HEK293 (cell line): ENCODE results near the gene FOSL1.

Experiments used
- CTCF ChIA-PET: fragments of 350-600 bp; formaldehyde crosslinking; extraction: SDS; loops from one replicate; lab custom pipeline; 2021; ENCODE audit warnings: antibody characterized with exemption; lab: Yijun Ruan, JAX
- POLR2A ChIA-PET: fragments of 300-600 bp; formaldehyde crosslinking; extraction: SDS; loops from one replicate; lab custom pipeline; 2020; ENCODE audit warnings: antibody characterized with exemption, inconsistent platforms; lab: Yijun Ruan, JAX
- H3K27ac ChIP-seq: fragments of 200-500 bp; sonication (Bioruptor generic); 2 replicates; pipeline ENCODE4 v1.5.1; 2014; ENCODE audit warnings: low read depth, low read length, control low read depth, inconsistent platforms; ENCODE audit errors: extremely low read depth
- H3K36me3 ChIP-seq, 2 experiments: fragments of 200-500 bp in 1 of 2; sonication (Bioruptor generic) in 1 of 2; 1 replicate in 1 of 2; 2 replicates in 1 of 2; pipeline ENCODE4 v1.5.1; 2014 to 2017; ENCODE audit warnings: inconsistent platforms in 2 of 2, low read length in 2 of 2; ENCODE audit not compliant: control insufficient read depth in 2 of 2, insufficient read depth in 1 of 2
- H3K4me1 ChIP-seq: fragments of 200-500 bp; sonication (Bioruptor generic); 2 replicates; pipeline ENCODE4 v1.5.1; 2014; ENCODE audit warnings: mild to moderate bottlenecking, low read length, inconsistent platforms; ENCODE audit not compliant: control insufficient read depth, insufficient read depth
- H3K4me3 ChIP-seq: 2 replicates; pipeline ENCODE4 v1.5.1; 2011; ENCODE audit warnings: low read depth, mild to moderate bottlenecking, control low read depth, low read length, moderate library complexity
- H3K9me3 ChIP-seq: fragments of 200-500 bp; sonication (Bioruptor generic); 2 replicates; pipeline ENCODE4 v1.5.1; 2014; ENCODE audit warnings: low read depth, low read length, inconsistent platforms; ENCODE audit not compliant: control insufficient read depth, insufficient read depth
- KLF1 ChIP-seq: fragments of 450-650 bp; formaldehyde crosslinking; IDR thresholded peaks from 2 replicates; pipeline ENCODE4 v1.5.1; 2016; ENCODE audit warnings: missing biosample characterization, missing genetic modification characterization
- KLF10 ChIP-seq: fragments of 450-650 bp; IDR thresholded peaks from 2 replicates; pipeline ENCODE4 v1.5.1; 2018; ENCODE audit warnings: missing biosample characterization, mild to moderate bottlenecking, missing genetic modification characterization
- KLF8 ChIP-seq: fragments of 450-650 bp; formaldehyde crosslinking; IDR thresholded peaks from 2 replicates; pipeline ENCODE4 v1.5.1; 2016; ENCODE audit warnings: missing biosample characterization, missing genetic modification characterization
- REPIN1 ChIP-seq: fragments of 450-650 bp; formaldehyde crosslinking; IDR thresholded peaks from 2 replicates; pipeline ENCODE4 v1.5.1; 2017; ENCODE audit warnings: missing biosample characterization, missing genetic modification characterization, low read depth
- SALL2 ChIP-seq: fragments of 450-650 bp; formaldehyde crosslinking; IDR thresholded peaks from 2 replicates; pipeline ENCODE4 v1.5.0; 2017; ENCODE audit warnings: missing biosample characterization, mild to moderate bottlenecking, missing genetic modification characterization, borderline replicate concordance
- SCRT1 ChIP-seq: fragments of 450-650 bp; formaldehyde crosslinking; IDR thresholded peaks from 2 replicates; pipeline ENCODE4 v1.5.1; 2016; ENCODE audit warnings: missing biosample characterization, missing genetic modification characterization, borderline replicate concordance
- TCF7L2 ChIP-seq: IDR thresholded peaks from 2 replicates; pipeline ENCODE4 v1.6.1; 2011; ENCODE audit warnings: low read depth, mild to moderate bottlenecking, inconsistent platforms, low read length, moderate library complexity, borderline replicate concordance
- TRIM28 ChIP-seq: IDR thresholded peaks from 2 replicates; pipeline ENCODE4 v1.6.1; 2011; ENCODE audit warnings: low read length, control low read depth, borderline replicate concordance
- YY2 ChIP-seq: fragments of 450-650 bp; formaldehyde crosslinking; IDR thresholded peaks from 2 replicates; pipeline ENCODE4 v1.5.1; 2016; ENCODE audit warnings: missing biosample characterization, missing genetic modification characterization
- ZBTB20 ChIP-seq: fragments of 450-650 bp; formaldehyde crosslinking; IDR thresholded peaks from 2 replicates; pipeline ENCODE4 v1.5.1; 2016; ENCODE audit warnings: missing biosample characterization, missing genetic modification characterization
- ZFP3 ChIP-seq: fragments of 450-650 bp; formaldehyde crosslinking; IDR thresholded peaks from 2 replicates; pipeline ENCODE4 v1.5.1; 2016; ENCODE audit warnings: low read depth, missing biosample characterization, missing genetic modification characterization
- ZNF2 ChIP-seq: fragments of 450-650 bp; formaldehyde crosslinking; IDR thresholded peaks from 2 replicates; pipeline ENCODE4 v1.5.1; 2016; ENCODE audit warnings: missing biosample characterization, missing genetic modification characterization
- ZNF223 ChIP-seq: fragments of 450-650 bp; formaldehyde crosslinking; IDR thresholded peaks from 2 replicates; pipeline ENCODE4 v1.5.1; 2016; ENCODE audit warnings: missing biosample characterization, missing genetic modification characterization
- ZNF248 ChIP-seq: fragments of 450-650 bp; formaldehyde crosslinking; IDR thresholded peaks from 2 replicates; pipeline ENCODE4 v1.5.1; 2017; ENCODE audit warnings: missing biosample characterization, missing genetic modification characterization
- ZNF274 ChIP-seq, 2 experiments: fragments of 200-500 bp in 1 of 2; fragments of 450-650 bp in 1 of 2; sonication (Bioruptor generic) in 1 of 2; formaldehyde crosslinking in 1 of 2; IDR thresholded peaks; 2 replicates each; pipeline versions ENCODE4 v1.5.1 to v1.6.1; 2014 to 2016; ENCODE audit warnings: borderline replicate concordance in 1 of 2, inconsistent platforms in 1 of 2, low read length in 1 of 2, missing biosample characterization in 1 of 2, missing genetic modification characterization in 1 of 2
- ZNF37A ChIP-seq: fragments of 450-650 bp; IDR thresholded peaks from 2 replicates; pipeline ENCODE4 v1.5.1; 2018; ENCODE audit warnings: missing biosample characterization, missing genetic modification characterization
- ZNF529 ChIP-seq: fragments of 450-650 bp; formaldehyde crosslinking; IDR thresholded peaks from 2 replicates; pipeline ENCODE4 v1.5.1; 2017; ENCODE audit warnings: missing genetic modification characterization, missing biosample characterization; ENCODE audit not compliant: insufficient replicate concordance
- ZNF600 ChIP-seq: fragments of 450-650 bp; formaldehyde crosslinking; IDR thresholded peaks from 2 replicates; pipeline ENCODE4 v1.5.1; 2016; ENCODE audit warnings: missing biosample characterization, missing genetic modification characterization
- ZNF621 ChIP-seq: fragments of 450-650 bp; formaldehyde crosslinking; IDR thresholded peaks from 2 replicates; pipeline ENCODE4 v1.5.1; 2017; ENCODE audit warnings: missing biosample characterization, missing genetic modification characterization
- ZNF660 ChIP-seq: fragments of 450-650 bp; IDR thresholded peaks from 2 replicates; pipeline ENCODE4 v1.5.1; 2018; ENCODE audit warnings: missing biosample characterization, mild to moderate bottlenecking, missing genetic modification characterization
- ZNF701 ChIP-seq: fragments of 450-650 bp; formaldehyde crosslinking; IDR thresholded peaks from 2 replicates; pipeline ENCODE4 v1.5.1; 2016; ENCODE audit warnings: missing biosample characterization, missing genetic modification characterization
- ZNF776 ChIP-seq: fragments of 450-650 bp; formaldehyde crosslinking; IDR thresholded peaks from 2 replicates; pipeline ENCODE4 v1.5.0; 2017; ENCODE audit warnings: missing biosample characterization, missing genetic modification characterization, borderline replicate concordance
- ZNF792 ChIP-seq: fragments of 450-650 bp; formaldehyde crosslinking; IDR thresholded peaks from 2 replicates; pipeline ENCODE4 v1.5.1; 2016; ENCODE audit warnings: missing biosample characterization, missing genetic modification characterization
- ZSCAN16 ChIP-seq: fragments of 450-650 bp; formaldehyde crosslinking; IDR thresholded peaks from 2 replicates; pipeline ENCODE4 v1.5.1; 2016; ENCODE audit warnings: missing biosample characterization, missing genetic modification characterization
- TF ChIP-seq, protein P1 (sequence below): fragments of 450-650 bp; formaldehyde crosslinking; IDR thresholded peaks from 2 replicates; pipeline ENCODE4 v1.5.1; 2016; ENCODE audit warnings: missing biosample characterization, missing genetic modification characterization
- TF ChIP-seq, protein P2 (sequence below): fragments of 450-650 bp; IDR thresholded peaks from 2 replicates; pipeline ENCODE4 v1.5.1; 2018; ENCODE audit warnings: missing biosample characterization, missing genetic modification characterization
- TF ChIP-seq, protein P3 (sequence below): fragments of 450-650 bp; formaldehyde crosslinking; IDR thresholded peaks from 2 replicates; pipeline ENCODE4 v1.5.1; 2016; ENCODE audit warnings: missing biosample characterization, missing genetic modification characterization
- TF ChIP-seq, protein P4 (sequence below): fragments of 450-650 bp; formaldehyde crosslinking; IDR thresholded peaks from 2 replicates; pipeline ENCODE4 v1.5.1; 2016; ENCODE audit warnings: missing biosample characterization, missing genetic modification characterization
- TF ChIP-seq, protein P5 (sequence below): fragments of 450-650 bp; formaldehyde crosslinking; IDR thresholded peaks from 2 replicates; pipeline ENCODE4 v1.5.1; 2017; ENCODE audit warnings: missing biosample characterization, missing genetic modification characterization

The FOSL1 gene

DNA sequence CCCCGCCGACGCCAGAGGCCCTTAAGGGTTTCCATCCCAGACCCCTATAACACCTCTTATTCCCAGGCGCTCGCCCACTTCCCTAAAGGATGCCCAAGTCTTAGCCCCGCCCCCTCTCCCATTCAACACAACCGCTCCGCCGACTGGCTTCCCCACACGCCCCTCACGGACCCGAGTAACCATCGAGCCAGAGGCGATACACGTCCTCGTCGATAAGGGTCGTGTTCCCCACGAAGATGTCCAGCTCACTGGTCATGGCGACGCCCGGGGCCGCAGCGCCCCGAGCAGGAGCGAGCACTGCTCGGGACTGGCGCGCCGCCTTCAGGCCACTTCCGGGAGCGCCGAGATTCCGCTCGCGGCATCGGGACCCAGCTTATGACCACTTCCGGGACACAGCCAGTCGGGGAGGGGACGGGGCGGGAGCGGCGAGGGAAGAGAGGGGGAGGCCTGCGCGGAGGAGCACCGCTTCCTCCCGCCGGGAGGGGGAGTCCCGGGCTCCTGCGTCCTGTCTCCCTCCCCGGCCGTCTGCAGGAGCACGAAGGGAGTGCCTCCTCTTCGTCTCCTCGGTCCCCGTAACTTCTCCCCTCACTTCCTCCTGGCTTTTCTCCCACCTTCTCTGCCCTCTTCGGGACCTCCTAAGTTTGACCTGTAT, 11.9 kb downstream of the FOSL1 start, which contains the start of gene FIBP (continued):
- peak; percentile 17; the same call in 1 of the 2 replicates for TF ChIP-seq ZNF660
- TF ChIP-seq ZBTB20 (tag by site-specific recombination) = peak; percentile 43
- no peak for TF ChIP-seq ZNF792 (tag by site-specific recombination)
- TF ChIP-seq KLF8 (tag by site-specific recombination) = peak; percentile 43
- TF ChIP-seq, protein P1, sequence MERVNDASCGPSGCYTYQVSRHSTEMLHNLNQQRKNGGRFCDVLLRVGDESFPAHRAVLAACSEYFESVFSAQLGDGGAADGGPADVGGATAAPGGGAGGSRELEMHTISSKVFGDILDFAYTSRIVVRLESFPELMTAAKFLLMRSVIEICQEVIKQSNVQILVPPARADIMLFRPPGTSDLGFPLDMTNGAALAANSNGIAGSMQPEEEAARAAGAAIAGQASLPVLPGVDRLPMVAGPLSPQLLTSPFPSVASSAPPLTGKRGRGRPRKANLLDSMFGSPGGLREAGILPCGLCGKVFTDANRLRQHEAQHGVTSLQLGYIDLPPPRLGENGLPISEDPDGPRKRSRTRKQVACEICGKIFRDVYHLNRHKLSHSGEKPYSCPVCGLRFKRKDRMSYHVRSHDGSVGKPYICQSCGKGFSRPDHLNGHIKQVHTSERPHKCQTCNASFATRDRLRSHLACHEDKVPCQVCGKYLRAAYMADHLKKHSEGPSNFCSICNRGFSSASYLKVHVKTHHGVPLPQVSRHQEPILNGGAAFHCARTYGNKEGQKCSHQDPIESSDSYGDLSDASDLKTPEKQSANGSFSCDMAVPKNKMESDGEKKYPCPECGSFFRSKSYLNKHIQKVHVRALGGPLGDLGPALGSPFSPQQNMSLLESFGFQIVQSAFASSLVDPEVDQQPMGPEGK = peak; percentile 88
- TF ChIP-seq, protein P2, sequence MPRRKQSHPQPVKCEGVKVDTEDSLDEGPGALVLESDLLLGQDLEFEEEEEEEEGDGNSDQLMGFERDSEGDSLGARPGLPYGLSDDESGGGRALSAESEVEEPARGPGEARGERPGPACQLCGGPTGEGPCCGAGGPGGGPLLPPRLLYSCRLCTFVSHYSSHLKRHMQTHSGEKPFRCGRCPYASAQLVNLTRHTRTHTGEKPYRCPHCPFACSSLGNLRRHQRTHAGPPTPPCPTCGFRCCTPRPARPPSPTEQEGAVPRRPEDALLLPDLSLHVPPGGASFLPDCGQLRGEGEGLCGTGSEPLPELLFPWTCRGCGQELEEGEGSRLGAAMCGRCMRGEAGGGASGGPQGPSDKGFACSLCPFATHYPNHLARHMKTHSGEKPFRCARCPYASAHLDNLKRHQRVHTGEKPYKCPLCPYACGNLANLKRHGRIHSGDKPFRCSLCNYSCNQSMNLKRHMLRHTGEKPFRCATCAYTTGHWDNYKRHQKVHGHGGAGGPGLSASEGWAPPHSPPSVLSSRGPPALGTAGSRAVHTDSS = no peak
- TF ChIP-seq ZNF2 (tag by site-specific recombination) = peak; percentile 89
- TF ChIP-seq ZFP3 (tag by site-specific recombination) = no peak
- TF ChIP-seq TRIM28 = no peak
- TF ChIP-seq KLF10 (tag by site-specific recombination) = peak; percentile 65; the same call in 1 of the 2 replicates
- TF ChIP-seq ZNF701 (tag by site-specific recombination) = no peak
- TF ChIP-seq SCRT1 (tag by site-specific recombination) = no peak
- TF ChIP-seq ZNF223 (tag by site-specific recombination) = no peak
- TF ChIP-seq, protein P3, sequence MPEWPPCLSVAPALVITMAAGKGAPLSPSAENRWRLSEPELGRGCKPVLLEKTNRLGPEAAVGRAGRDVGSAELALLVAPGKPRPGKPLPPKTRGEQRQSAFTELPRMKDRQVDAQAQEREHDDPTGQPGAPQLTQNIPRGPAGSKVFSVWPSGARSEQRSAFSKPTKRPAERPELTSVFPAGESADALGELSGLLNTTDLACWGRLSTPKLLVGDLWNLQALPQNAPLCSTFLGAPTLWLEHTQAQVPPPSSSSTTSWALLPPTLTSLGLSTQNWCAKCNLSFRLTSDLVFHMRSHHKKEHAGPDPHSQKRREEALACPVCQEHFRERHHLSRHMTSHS (tag by site-specific recombination) = no peak
- no peak for TF ChIP-seq ZNF529 (tag by site-specific recombination)
- no peak for TF ChIP-seq ZNF37A (tag by site-specific recombination)
- no peak for TF ChIP-seq ZNF621 (tag by site-specific recombination)
- TF ChIP-seq, protein P4, sequence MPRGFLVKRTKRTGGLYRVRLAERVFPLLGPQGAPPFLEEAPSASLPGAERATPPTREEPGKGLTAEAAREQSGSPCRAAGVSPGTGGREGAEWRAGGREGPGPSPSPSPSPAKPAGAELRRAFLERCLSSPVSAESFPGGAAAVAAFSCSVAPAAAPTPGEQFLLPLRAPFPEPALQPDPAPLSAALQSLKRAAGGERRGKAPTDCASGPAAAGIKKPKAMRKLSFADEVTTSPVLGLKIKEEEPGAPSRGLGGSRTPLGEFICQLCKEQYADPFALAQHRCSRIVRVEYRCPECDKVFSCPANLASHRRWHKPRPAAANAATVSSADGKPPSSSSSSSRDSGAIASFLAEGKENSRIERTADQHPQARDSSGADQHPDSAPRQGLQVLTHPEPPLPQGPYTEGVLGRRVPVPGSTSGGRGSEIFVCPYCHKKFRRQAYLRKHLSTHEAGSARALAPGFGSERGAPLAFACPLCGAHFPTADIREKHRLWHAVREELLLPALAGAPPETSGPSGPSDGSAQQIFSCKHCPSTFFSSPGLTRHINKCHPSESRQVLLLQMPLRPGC = no peak
- TF ChIP-seq YY2 (tag by site-specific recombination) = peak; percentile 45; the same call in 1 of the 2 replicates
- TF ChIP-seq KLF1 (tag by site-specific recombination) = 0 out of 2 replicates have a peak, but pooled peaks have one; percentile 11

DNA sequence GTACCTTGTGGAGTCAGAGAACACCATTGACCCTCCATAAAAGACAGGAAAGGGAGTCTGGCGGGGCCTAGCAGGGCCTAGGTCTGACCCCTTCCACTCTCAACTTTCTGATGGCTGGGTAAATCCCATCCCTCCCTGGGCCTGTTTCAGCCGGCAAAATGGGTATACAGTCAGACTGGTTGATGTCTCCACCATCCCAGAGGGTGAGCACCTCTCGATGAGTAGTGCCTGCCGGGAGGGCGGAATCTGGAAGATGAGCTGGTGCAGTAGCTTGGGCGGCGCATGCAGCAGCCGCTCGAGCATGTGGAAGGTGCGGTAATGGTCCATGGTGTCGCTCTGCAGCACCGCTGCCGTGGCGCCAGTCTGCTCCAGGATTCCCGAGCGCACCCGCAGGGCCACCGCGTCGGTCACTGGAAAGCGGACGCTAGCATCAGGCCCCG, 12.4 kb downstream of the FOSL1 start:
- H3K36me3 ChIP-seq = peaks cover 0 to 44% of the 10 kb centered on the region in 2 experiments; a peak in 2 of 3 replicates
- no peaks in the 10 kb centered on the region for H3K4me1 ChIP-seq
- POLR2A ChIA-PET = interaction anchor here (0.6 to 6.1 kb wide), 41 partner anchors 8 to 1550 kb away, joined by 3 to 121 read pairs (median 5); partner anchors contain the start of genes BANF1, C11orf68, CFL1 and CTSW
- peak overlapping the region; percentile 1; the same call in 1 of the 2 replicates for H3K27ac ChIP-seq
- CTCF ChIA-PET = interaction anchor here (0.6 to 9.5 kb wide), 40 partner anchors 8 to 250 kb away, joined by 3 to 189 read pairs (median 4); partner anchors contain the start of genes CATSPER1, CFL1, CTSW and FOSL1
- no peaks in the 10 kb centered on the region for H3K9me3 ChIP-seq
- H3K4me3 ChIP-seq = peak overlapping the region; percentile 87
- TF ChIP-seq ZSCAN16 (tag by site-specific recombination) (no peak), ZNF274 (IDR thresholded peaks at IDR 0.05; ENCODE audit: low read length) (no peak), ZNF274 (tag by site-specific recombination; IDR thresholded peaks at IDR 0.05; ENCODE audit: borderline replicate concordance) (no peak), ZNF248 (no peak), TCF7L2 (no peak), SALL2 (tag by site-specific recombination) (no peak), ZNF776 (no peak), ZNF600 (tag by site-specific recombination) (0 out of 2 replicates have a peak, but pooled peaks have one; percentile 42), REPIN1 (tag by site-specific recombination) (no peak)
- TF ChIP-seq, protein P5, sequence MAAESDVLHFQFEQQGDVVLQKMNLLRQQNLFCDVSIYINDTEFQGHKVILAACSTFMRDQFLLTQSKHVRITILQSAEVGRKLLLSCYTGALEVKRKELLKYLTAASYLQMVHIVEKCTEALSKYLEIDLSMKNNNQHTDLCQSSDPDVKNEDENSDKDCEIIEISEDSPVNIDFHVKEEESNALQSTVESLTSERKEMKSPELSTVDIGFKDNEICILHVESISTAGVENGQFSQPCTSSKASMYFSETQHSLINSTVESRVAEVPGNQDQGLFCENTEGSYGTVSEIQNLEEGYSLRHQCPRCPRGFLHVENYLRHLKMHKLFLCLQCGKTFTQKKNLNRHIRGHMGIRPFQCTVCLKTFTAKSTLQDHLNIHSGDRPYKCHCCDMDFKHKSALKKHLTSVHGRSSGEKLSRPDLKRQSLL (tag by site-specific recombination) = 0 out of 2 replicates have a peak, but pooled peaks have one; percentile 11
